Mesodermal cell (in vitro differentiated cells): ENCODE measurements around the gene NENF.

Experiments
- H3K27ac ChIP-seq: 2 replicates; pipeline ENCODE4 v1.7.0; 2013; ENCODE audit warnings: mild to moderate bottlenecking, low read depth, low read length, moderate library complexity; ENCODE audit not compliant: severe bottlenecking
- H3K36me3 ChIP-seq: 2 replicates; pipeline ENCODE4 v1.7.1; 2013; ENCODE audit warnings: mild to moderate bottlenecking, low read length, moderate library complexity; ENCODE audit not compliant: control insufficient read depth, insufficient read depth
- H3K4me1 ChIP-seq: one replicate; pipeline ENCODE4 v1.7.1; 2013; ENCODE audit warnings: mild to moderate bottlenecking, low read length; ENCODE audit not compliant: insufficient read depth, control insufficient read depth, poor library complexity, severe bottlenecking
- H3K4me3 ChIP-seq: 2 replicates; pipeline ENCODE4 v1.7.0; 2013; ENCODE audit warnings: low read length, control low read depth, mild to moderate bottlenecking; ENCODE audit not compliant: insufficient read depth, poor library complexity, severe bottlenecking; ENCODE audit errors: extremely low read depth
- H3K9me3 ChIP-seq: 2 replicates; pipeline ENCODE4 v1.7.1; 2013; ENCODE audit warnings: mild to moderate bottlenecking, low read length, moderate library complexity; ENCODE audit not compliant: control insufficient read depth
- WGBS, 2 experiments: methylation state at CpG; one replicate each; pipeline ENCODE4 v1.1.5; 2013; ENCODE audit warnings: missing lambda C conversion rate in 2 of 2; ENCODE audit not compliant: insufficient coverage in 2 of 2; 5-methylcytosine and 5-hydroxymethylcytosine counted together

Gene NENF

DNA sequence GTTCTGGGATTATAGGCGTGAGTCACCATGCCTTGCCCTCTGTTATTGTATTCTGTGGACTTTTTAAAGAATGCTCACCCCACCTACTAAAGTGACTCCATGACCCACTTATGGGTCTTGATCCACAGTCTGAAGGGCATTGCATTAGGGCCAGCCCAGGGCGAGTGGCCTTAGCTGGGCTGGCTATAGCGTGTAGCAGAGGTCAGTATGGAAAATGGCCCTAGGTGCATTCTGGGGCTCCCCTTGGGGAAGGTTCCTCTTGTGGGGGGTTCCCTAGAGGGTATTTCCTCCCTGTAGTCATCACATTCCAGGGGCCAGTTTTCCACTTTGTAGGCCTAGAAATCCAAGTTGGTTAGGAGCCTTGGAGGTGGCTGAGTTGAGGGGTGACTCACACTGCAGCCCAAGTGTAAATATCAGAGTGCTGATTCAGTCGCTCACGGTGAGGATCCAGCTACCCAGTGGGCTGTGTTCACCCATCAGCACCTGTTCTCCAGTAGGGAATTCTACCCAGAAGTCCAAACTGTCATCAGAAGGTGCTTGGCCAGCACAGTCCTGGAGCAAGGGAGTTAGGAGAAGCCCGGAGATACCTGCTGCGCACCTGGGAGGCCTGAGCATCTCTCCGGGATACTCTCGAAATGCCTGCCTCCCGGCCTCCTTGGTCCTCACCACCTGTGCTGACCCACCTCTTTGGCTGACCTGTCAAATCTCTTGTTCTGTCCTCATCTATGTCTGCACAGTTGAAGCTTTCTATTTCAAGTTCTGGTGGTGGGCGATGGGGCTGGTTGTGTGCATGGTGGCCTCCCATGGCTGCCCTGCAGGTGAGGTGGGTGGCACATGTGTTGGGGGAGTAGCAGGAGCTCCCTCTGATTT, 52.2 kb downstream of the NENF start:
- H3K9me3 ChIP-seq = no peaks in the 10 kb centered on the region
- no peak overlapping the region for H3K4me3 ChIP-seq
- 92 to 97% methylated on average over 8 to 11 of the region's 11 CpGs for WGBS, 2 experiments
- peaks cover 22% of the 10 kb centered on the region for H3K4me1 ChIP-seq
- H3K27ac ChIP-seq = no peak overlapping the region
- H3K36me3 ChIP-seq = no peaks in the 10 kb centered on the region

DNA sequence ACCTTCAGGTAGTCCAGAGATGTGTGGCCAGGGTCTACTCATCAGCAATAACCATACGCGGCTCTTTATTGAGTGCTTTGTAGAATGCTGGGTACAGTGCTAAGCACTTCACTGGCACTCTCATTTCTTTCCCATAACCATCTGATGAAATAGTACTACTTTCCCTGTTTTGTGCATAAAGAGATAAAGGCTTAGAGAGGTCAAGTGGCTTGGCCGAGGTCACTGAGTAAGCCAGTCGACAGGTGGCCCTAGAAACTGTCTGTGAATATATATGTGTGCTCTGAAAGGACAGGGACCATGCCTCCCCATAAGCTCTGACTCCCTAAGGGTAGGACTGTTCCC, 52.8 kb downstream of the NENF start:
- 100% methylated on average over 3 of the region's 4 CpGs; no CpG with 5 or more reads in 1 of the 2 experiments for WGBS, 2 experiments
- no peaks in the 10 kb centered on the region for H3K36me3 ChIP-seq
- H3K4me3 ChIP-seq = no peak overlapping the region
- peak overlapping the region; percentile 60 for H3K27ac ChIP-seq
- H3K9me3 ChIP-seq = no peaks in the 10 kb centered on the region
- H3K4me1 ChIP-seq = peaks cover 22% of the 10 kb centered on the region

DNA sequence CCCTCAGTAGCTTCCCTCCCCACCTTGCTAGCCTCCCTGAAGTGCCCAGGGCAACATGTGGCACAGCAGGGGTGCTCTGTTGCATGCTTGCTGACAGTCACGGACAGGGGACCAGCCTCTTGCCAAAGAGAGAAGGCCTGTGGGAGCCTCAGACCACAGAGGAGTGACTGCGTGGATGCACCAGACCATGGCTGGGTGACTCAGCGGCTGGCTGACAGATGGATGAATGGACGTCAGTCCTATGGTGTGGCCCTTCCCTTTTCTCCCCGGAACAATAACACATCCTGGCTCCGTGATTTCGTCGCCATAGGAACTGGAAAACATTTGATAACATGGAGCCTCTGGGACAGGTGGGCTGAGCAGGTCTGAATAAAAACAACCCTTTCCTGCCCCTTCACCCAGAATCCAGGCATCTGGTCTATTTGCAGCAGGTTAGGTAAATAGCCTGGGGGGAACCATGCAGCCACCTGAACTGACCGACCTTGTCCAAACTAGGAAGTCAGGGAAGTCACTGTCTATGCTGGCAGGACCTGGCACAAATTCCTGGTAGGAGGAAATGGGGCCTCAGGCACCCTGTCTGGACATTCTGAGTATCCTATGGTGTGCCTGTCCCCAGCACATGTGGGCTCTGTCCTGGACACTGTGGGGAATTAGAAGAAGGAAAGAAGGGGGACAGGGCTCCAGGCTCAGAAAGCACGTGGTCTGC, 53.3 kb downstream of the NENF start:
- 67 to 71% methylated on average over 6 to 8 of the region's 10 CpGs for WGBS, 2 experiments
- H3K4me1 ChIP-seq = peaks cover 22% of the 10 kb centered on the region
- no peaks in the 10 kb centered on the region for H3K9me3 ChIP-seq
- no peak overlapping the region for H3K4me3 ChIP-seq
- no peaks in the 10 kb centered on the region for H3K36me3 ChIP-seq
- peak overlapping the region; percentile 71 for H3K27ac ChIP-seq

DNA sequence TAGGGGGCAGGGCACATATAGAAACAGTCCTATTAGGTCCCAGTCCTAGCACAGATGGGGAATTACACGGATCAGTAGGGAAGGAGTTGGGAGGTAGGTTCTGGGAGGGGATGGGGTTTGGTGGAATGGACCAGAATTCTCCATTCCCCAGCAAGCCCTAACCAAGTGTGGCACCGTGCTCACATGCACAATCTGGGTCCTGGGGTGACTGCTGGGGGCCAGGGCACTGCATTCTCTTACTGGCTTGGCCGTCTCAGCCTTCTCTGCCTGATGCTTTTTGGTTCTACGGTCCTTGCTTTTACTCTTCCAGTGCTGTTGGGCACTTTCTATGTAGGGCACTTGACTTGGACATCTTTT, 53.9 kb downstream of the NENF start:
- H3K9me3 ChIP-seq = no peaks in the 10 kb centered on the region
- WGBS, 2 experiments = 85 to 88% methylated on average over 3 to 4 of the region's 4 CpGs
- H3K27ac ChIP-seq = peak overlapping the region; percentile 71
- H3K4me3 ChIP-seq = no peak overlapping the region
- peaks cover 22% of the 10 kb centered on the region for H3K4me1 ChIP-seq
- no peaks in the 10 kb centered on the region for H3K36me3 ChIP-seq

DNA sequence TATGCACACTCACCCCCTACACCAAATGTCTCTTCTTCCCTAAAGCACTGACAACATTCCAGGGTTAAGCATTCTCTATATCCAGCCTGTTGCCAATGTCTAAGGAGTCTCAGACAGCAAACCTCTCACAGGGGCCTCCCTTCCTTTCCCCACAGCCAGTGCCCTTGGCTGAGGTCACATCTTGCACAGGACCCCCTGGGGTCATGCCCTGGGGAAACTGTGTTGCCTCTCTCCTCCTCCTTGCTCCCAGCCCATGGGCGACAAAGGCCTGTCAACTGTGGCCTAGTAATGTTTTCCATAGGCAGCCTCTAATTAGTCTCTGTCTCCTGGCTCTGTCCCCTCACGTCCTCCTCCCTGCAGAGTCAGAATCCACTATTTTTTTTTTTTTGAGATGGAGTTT, 54.6 kb downstream of the NENF start:
- H3K36me3 ChIP-seq = no peaks in the 10 kb centered on the region
- 71% methylated on average over 2 of the region's 2 CpGs; no CpG with 5 or more reads in 1 of the 2 experiments for WGBS, 2 experiments
- H3K27ac ChIP-seq = no peak overlapping the region
- no peak overlapping the region for H3K4me3 ChIP-seq
- H3K4me1 ChIP-seq = peaks cover 20% of the 10 kb centered on the region
- H3K9me3 ChIP-seq = no peaks in the 10 kb centered on the region

DNA sequence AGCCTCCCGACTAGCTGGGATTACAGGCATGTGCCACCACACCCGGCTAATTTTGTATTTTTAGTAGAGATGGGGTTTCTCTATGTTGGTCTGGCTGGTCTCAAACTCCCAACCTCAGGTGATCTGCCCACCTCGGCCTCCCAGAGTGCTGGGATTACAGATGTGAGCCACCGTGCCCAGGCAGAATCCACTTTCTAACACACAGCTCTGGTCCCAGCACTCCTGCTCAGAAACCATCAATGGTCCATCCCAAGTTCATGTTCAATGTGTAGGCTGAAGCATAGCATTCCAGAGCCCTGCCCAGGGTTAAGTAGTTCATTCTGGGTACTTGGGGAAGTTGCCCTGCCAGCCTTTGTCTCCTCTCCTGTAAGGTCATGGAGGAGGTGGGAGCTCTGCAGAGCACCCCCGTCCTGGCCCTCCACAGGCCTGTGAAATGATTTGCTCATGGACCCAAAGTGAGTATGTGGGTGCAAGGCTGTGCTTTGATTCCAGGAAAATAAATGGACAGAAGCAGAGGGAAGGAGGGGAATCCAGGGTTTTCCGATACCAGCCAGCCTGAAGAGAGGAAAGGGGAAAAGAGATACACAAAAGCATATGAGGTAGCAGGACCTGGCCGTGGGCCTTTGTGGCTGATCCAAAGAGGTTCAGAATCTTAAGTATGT, 55.2 kb downstream of the NENF start:
- no peaks in the 10 kb centered on the region for H3K36me3 ChIP-seq
- peaks cover 18% of the 10 kb centered on the region for H3K4me1 ChIP-seq
- no peak overlapping the region for H3K4me3 ChIP-seq
- no peaks in the 10 kb centered on the region for H3K9me3 ChIP-seq
- no peak overlapping the region for H3K27ac ChIP-seq
- WGBS, 2 experiments = 93 to 98% methylated on average over 3 to 4 of the region's 7 CpGs

DNA sequence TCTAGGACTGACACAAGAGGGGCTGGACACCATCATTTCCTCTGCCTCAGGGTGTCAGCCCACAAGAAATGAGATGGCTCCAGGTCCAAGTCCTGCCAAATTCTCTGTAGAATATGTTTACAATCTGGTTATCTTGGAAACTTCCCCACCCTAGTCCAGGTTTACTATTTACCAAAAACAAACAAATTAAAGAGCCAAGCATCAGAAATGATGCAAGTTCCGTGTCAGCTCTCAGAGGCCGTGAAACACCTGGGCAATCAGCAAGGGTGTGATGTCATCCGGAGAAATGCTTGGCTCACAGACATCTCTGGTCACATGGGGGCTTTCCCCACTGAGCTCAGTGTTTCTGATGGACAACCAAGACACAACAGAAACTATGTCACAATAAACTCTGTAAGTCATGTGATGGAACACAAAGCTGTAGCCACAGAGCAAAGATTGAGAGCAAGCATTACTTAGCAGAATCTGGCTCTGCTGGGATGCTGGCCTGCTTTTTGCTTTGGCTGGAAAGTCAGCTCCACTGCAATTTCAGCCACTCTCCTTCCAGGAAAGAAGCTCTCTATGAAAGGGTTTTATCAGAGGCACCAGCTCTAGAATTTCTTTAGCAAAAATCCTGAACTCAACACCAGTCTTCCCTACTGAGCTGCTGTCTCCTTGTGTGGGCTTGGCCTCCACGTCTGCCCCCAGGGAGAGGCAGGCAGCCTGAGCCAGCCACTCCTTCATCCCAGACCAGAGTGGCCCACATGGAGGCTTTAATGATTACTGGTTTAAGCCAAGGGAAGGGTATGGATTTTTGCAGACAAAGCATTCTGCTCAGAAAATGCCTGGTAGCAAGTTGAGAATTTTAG, 55.9 kb downstream of the NENF start:
- H3K36me3 ChIP-seq = no peaks in the 10 kb centered on the region
- H3K4me1 ChIP-seq = peaks cover 18% of the 10 kb centered on the region
- H3K4me3 ChIP-seq = no peak overlapping the region
- WGBS, 2 experiments = 67 to 92% methylated on average over 3 of the region's 4 CpGs
- H3K9me3 ChIP-seq = no peaks in the 10 kb centered on the region
- peak overlapping the region; percentile 43 for H3K27ac ChIP-seq

DNA sequence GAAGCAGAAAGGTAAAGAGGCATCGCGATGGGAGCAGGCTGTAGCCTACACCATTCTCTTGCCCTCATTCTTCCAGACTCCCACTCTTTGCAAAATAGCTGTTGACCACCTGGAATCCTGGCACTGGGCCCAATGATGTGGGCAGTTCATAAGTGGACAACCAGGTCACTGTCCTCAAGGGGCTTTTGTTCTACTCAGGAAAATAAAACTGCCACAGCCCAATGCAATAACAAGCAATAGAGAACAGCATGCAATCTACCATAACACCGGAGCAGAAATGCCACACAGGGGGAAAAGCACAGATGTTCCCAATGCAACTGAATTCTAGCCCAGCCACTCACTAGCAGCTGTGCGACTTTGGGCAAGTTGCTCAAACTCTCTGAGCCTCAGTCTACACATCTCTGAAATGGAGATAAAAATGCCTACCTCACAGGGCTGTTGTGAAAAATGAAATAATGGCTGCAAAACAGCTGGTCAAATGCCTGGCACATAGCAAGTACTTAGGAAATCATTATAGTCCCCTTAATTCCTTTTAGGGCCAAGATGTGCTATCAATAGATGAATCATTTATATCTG, 56.7 kb downstream of the NENF start:
- no peak overlapping the region for H3K27ac ChIP-seq
- H3K4me3 ChIP-seq = no peak overlapping the region
- 92 to 100% methylated on average over 2 to 3 of the region's 4 CpGs for WGBS, 2 experiments

DNA sequence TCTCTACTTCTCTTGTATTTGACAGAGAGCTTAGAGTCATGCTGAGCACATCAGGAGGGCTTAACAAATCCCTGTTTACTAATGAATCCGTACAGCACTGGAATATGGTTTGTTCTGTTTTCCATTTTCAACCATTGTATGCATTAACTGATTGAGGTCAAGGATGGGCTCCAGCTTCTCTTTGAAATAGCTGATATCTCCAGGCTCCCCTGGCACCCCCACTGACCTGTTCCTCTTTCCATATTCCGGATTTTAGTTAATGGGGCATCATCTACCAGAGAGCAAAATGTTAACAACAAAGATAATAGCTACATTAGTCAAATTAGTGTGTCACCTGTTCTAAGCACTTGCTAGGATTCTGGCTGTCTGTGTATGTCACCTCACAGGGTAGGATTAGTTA, 57.6 kb downstream of the NENF start:
- Histone ChIP-seq H3K4me1 (peaks cover 10% of the 10 kb centered on the region), H3K9me3 (no peaks in the 10 kb centered on the region), H3K27ac (no peak overlapping the region), H3K4me3 (no peak overlapping the region), H3K36me3 (no peaks in the 10 kb centered on the region)
- WGBS, 2 experiments = no CpG with 5 or more reads among the region's 2 CpGs

More for the DNA sequence above, 56.7 kb downstream of the NENF start:
- no peaks in the 10 kb centered on the region for H3K36me3 ChIP-seq
- H3K4me1 ChIP-seq = peaks cover 17% of the 10 kb centered on the region
- H3K9me3 ChIP-seq = no peaks in the 10 kb centered on the region

DNA sequence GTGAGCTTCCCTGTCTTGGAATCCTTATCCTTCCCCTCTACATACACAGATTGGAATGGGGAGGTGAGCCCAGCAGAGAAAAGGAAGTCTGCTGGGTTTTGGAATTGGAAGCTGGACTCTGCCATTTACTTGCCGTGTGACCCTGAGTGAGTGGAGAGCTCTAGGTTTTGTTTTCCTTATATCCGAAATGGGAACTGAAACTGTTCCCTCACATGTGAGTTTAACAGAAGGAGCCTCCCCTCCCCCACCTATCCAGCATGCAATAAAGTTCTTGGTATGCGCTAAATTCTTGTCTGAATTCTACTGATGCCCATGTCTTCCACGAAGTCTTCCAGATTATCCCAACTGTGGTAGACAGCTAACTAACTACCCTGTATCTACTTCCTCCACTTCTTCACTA, 58.7 kb downstream of the NENF start:
- 95 to 100% methylated on average over 2 to 3 of the region's 4 CpGs for WGBS, 2 experiments
- no peak overlapping the region for H3K4me3 ChIP-seq
- no peak overlapping the region for H3K27ac ChIP-seq
- peaks cover 10% of the 10 kb centered on the region for H3K4me1 ChIP-seq
- H3K36me3 ChIP-seq = no peaks in the 10 kb centered on the region
- H3K9me3 ChIP-seq = no peaks in the 10 kb centered on the region
